ENCODE data around the gene MEFV. TPM values are rescaled to one million over a fixed set of nuclear protein-coding genes. Genes with fewer than 3 reads are reported as not detected.

MEFV gene
- total and polyA plus RNA-seq, 2 of the 13 experiments (the other 11 are each of a cell fraction or from before 2014, with no cell fraction given), result 0.22 TPM; not detected in 1

GRCh38 chr16:3215601-3216262 is 40.7 kb downstream of the MEFV start:
- in situ Hi-C loops (cut with HindIII; ENCODE audit: extremely low pct_ligation_motif_present, low pct_unique_long_range_greater_than_20kb), result no loop called here
- WGBS (ENCODE audit: low lambda C conversion rate), result 32% methylated on average over 11 of the region's 11 CpGs
- TF ChIP-seq E2F5 (CRISPR knock-in tag; conservative IDR thresholded peaks at IDR 0.05) (no peak), MEIS1 (CRISPR knock-in tag; IDR thresholded peaks at IDR 0.05; ENCODE audit: borderline replicate concordance) (no peak), MAFK (conservative IDR thresholded peaks at IDR 0.05 in 1 of 2, IDR thresholded peaks at IDR 0.05 in 1 of 2; ENCODE audit: low read length in 2 of 2) (no peak), MZF1 (CRISPR knock-in tag; IDR thresholded peaks at IDR 0.05; ENCODE audit: borderline replicate concordance) (no peak), ZFP62 (CRISPR knock-in tag; IDR thresholded peaks at IDR 0.05) (no peak), ZNF451 (CRISPR knock-in tag; IDR thresholded peaks at IDR 0.05) (no peak), ZNF484 (CRISPR knock-in tag; IDR thresholded peaks at IDR 0.05; ENCODE audit: borderline replicate concordance, low read depth) (no peak), ZNF253 (CRISPR knock-in tag; IDR thresholded peaks at IDR 0.05; ENCODE audit: borderline replicate concordance) (no peak), MLX (CRISPR knock-in tag; IDR thresholded peaks at IDR 0.05) (no peak), MTA3 (CRISPR knock-in tag; IDR thresholded peaks at IDR 0.05) (no peak), NFE2L2 (IDR thresholded peaks at IDR 0.05; ENCODE audit: low read length) (no peak), ZNF460 (CRISPR knock-in tag; IDR thresholded peaks at IDR 0.05; ENCODE audit: borderline replicate concordance) (no peak), ZNF619 (CRISPR knock-in tag; IDR thresholded peaks at IDR 0.05) (no peak), TEAD2 (CRISPR knock-in tag; IDR thresholded peaks at IDR 0.05) (no peak), ZNF570 (CRISPR knock-in tag; IDR thresholded peaks at IDR 0.05; ENCODE audit: borderline replicate concordance) (no peak), TEAD3 (CRISPR knock-in tag; optimal IDR thresholded peaks at IDR 0.05; ENCODE audit: borderline replicate concordance) (no peak)
- TF ChIP-seq, protein P1, sequence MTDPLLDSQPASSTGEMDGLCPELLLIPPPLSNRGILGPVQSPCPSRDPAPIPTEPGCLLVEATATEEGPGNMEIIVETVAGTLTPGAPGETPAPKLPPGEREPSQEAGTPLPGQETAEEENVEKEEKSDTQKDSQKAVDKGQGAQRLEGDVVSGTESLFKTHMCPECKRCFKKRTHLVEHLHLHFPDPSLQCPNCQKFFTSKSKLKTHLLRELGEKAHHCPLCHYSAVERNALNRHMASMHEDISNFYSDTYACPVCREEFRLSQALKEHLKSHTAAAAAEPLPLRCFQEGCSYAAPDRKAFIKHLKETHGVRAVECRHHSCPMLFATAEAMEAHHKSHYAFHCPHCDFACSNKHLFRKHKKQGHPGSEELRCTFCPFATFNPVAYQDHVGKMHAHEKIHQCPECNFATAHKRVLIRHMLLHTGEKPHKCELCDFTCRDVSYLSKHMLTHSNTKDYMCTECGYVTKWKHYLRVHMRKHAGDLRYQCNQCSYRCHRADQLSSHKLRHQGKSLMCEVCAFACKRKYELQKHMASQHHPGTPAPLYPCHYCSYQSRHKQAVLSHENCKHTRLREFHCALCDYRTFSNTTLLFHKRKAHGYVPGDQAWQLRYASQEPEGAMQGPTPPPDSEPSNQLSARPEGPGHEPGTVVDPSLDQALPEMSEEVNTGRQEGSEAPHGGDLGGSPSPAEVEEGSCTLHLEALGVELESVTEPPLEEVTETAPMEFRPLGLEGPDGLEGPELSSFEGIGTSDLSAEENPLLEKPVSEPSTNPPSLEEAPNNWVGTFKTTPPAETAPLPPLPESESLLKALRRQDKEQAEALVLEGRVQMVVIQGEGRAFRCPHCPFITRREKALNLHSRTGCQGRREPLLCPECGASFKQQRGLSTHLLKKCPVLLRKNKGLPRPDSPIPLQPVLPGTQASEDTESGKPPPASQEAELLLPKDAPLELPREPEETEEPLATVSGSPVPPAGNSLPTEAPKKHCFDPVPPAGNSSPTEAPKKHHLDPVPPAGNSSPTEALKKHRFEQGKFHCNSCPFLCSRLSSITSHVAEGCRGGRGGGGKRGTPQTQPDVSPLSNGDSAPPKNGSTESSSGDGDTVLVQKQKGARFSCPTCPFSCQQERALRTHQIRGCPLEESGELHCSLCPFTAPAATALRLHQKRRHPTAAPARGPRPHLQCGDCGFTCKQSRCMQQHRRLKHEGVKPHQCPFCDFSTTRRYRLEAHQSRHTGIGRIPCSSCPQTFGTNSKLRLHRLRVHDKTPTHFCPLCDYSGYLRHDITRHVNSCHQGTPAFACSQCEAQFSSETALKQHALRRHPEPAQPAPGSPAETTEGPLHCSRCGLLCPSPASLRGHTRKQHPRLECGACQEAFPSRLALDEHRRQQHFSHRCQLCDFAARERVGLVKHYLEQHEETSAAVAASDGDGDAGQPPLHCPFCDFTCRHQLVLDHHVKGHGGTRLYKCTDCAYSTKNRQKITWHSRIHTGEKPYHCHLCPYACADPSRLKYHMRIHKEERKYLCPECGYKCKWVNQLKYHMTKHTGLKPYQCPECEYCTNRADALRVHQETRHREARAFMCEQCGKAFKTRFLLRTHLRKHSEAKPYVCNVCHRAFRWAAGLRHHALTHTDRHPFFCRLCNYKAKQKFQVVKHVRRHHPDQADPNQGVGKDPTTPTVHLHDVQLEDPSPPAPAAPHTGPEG (CRISPR knock-in tag; IDR thresholded peaks at IDR 0.05), result no peak

More at GRCh38 chr16:3215601-3216262, 40.7 kb downstream of the MEFV start:
- no peaks in the 10 kb centered on the region for H3K36me3 ChIP-seq (replicated peaks in 1 of 2; ENCODE audit: control insufficient read depth in 1 of 2, insufficient read depth in 2 of 2, low read length in 2 of 2)
- H3K9me3 ChIP-seq (ENCODE audit: low read length), result no peaks in the 10 kb centered on the region
- H3K9ac ChIP-seq (ENCODE audit: insufficient read depth, low read depth, low read length), result no peak overlapping the region
- H3K4me3 ChIP-seq (replicated peaks in 1 of 3; ENCODE audit: insufficient read depth in 1 of 3, low read depth in 2 of 3, low read length in 3 of 3), result no peak overlapping the region
- FAIRE-seq, result no peak
- ChIA-PET CTCF (ENCODE audit: low intra/inter-chr PET ratio, low total read pairs) (no interaction called here), POLR2A (no interaction called here)
- no peak for DNase-seq (ENCODE audit: low spot score)
- peaks cover 5 to 13% of the 10 kb centered on the region in 2 experiments; a peak in 2 of 5 replicates for H3K27me3 ChIP-seq (ENCODE audit: control insufficient read depth in 1 of 2, insufficient read depth in 2 of 2, low read length in 2 of 2)
- intact Hi-C loops (cut with micrococcal nuclease; ENCODE audit: unreplicated experiment), result no loop called here
- no TSS peak for BruUV-seq (replicated peaks)
- H3K27ac ChIP-seq (ENCODE audit: extremely low read length, insufficient read depth, low read length), result no peak overlapping the region
- no peaks in the 10 kb centered on the region for H4K20me1 ChIP-seq (ENCODE audit: insufficient read depth, low read length)
- H3K79me2 ChIP-seq (ENCODE audit: insufficient read depth, low read length), result no peaks in the 10 kb centered on the region
- no peak overlapping the region for H3K4me2 ChIP-seq (ENCODE audit: low read depth, low read length)
- H2AFZ ChIP-seq (ENCODE audit: low read length), result no peak overlapping the region
- ATAC-seq, result no peak
- H3K4me1 ChIP-seq (ENCODE audit: insufficient read depth, low read length), result peaks cover 26% of the 10 kb centered on the region
